ENCODE measurements around the gene GADL1. TPM values are rescaled to one million over a fixed set of nuclear protein-coding genes. Genes with fewer than 3 reads are reported as not detected.

Gene GADL1
- total RNA-seq, 1 donor from 2014 or later = not detected

- H3K27ac Mint-ChIP-seq (ENCODE audit: unreplicated experiment) = no peak overlapping the region
- H3K4me3 Mint-ChIP-seq (ENCODE audit: unreplicated experiment) = no peak overlapping the region
- TF ChIP-seq CTCF (IDR thresholded peaks at IDR 0.05; ENCODE audit: partially characterized antibody, unreplicated experiment) = no peak
- no peaks in the 10 kb centered on the region for H3K36me3 Mint-ChIP-seq (ENCODE audit: unreplicated experiment)
- peaks cover 2% of the 10 kb centered on the region for H3K4me1 Mint-ChIP-seq (ENCODE audit: low read depth, unreplicated experiment)
- H3K9me3 Mint-ChIP-seq (ENCODE audit: unreplicated experiment) = no peaks in the 10 kb centered on the region
- DNase-seq = no peak
- H3K27me3 Mint-ChIP-seq (ENCODE audit: unreplicated experiment) = peaks cover 3% of the 10 kb centered on the region
Measured at GRCh38 chr3:30700702-30701321, 193.6 kb downstream of the GADL1 start.

GRCh38 chr3:30699927-30700326 is 194.5 kb downstream of the GADL1 start:
- peaks cover 3% of the 10 kb centered on the region for H3K27me3 Mint-ChIP-seq (ENCODE audit: unreplicated experiment)

GRCh38 chr3:30698549-30698948 is 195.9 kb downstream of the GADL1 start:
- Mint-ChIP-seq H3K27me3 (ENCODE audit: unreplicated experiment) (peaks cover 3% of the 10 kb centered on the region), H3K27ac (ENCODE audit: unreplicated experiment) (no peak overlapping the region)

More at GRCh38 chr3:30699927-30700326, 194.5 kb downstream of the GADL1 start:
- Mint-ChIP-seq H3K36me3 (ENCODE audit: unreplicated experiment) (no peaks in the 10 kb centered on the region), H3K9me3 (ENCODE audit: unreplicated experiment) (peaks cover 2% of the 10 kb centered on the region), H3K27ac (ENCODE audit: unreplicated experiment) (no peak overlapping the region), H3K4me1 (ENCODE audit: low read depth, unreplicated experiment) (peaks cover 2% of the 10 kb centered on the region), H3K4me3 (ENCODE audit: unreplicated experiment) (no peak overlapping the region)
- no peak for TF ChIP-seq CTCF (IDR thresholded peaks at IDR 0.05; ENCODE audit: partially characterized antibody, unreplicated experiment)
- DNase-seq = no peak

GRCh38 chr3:30696896-30697295 is 197.6 kb downstream of the GADL1 start:
- no peak for DNase-seq
- Mint-ChIP-seq H3K9me3 (ENCODE audit: unreplicated experiment) (peaks cover 2% of the 10 kb centered on the region), H3K4me3 (ENCODE audit: unreplicated experiment) (no peak overlapping the region), H3K4me1 (ENCODE audit: low read depth, unreplicated experiment) (peaks cover 10% of the 10 kb centered on the region), H3K36me3 (ENCODE audit: unreplicated experiment) (no peaks in the 10 kb centered on the region), H3K27ac (ENCODE audit: unreplicated experiment) (no peak overlapping the region), H3K27me3 (ENCODE audit: unreplicated experiment) (no peaks in the 10 kb centered on the region)
- TF ChIP-seq CTCF (IDR thresholded peaks at IDR 0.05; ENCODE audit: partially characterized antibody, unreplicated experiment) = no peak

More at GRCh38 chr3:30698549-30698948, 195.9 kb downstream of the GADL1 start:
- no peak for DNase-seq
- no peak for TF ChIP-seq CTCF (IDR thresholded peaks at IDR 0.05; ENCODE audit: partially characterized antibody, unreplicated experiment)
- H3K4me3 Mint-ChIP-seq (ENCODE audit: unreplicated experiment) = no peak overlapping the region
- no peaks in the 10 kb centered on the region for H3K36me3 Mint-ChIP-seq (ENCODE audit: unreplicated experiment)
- peaks cover 6% of the 10 kb centered on the region for H3K4me1 Mint-ChIP-seq (ENCODE audit: low read depth, unreplicated experiment)
- H3K9me3 Mint-ChIP-seq (ENCODE audit: unreplicated experiment) = peaks cover 2% of the 10 kb centered on the region

GRCh38 chr3:30696403-30696819 is 198.1 kb downstream of the GADL1 start:
- Mint-ChIP-seq H3K27me3 (ENCODE audit: unreplicated experiment) (no peaks in the 10 kb centered on the region), H3K4me3 (ENCODE audit: unreplicated experiment) (no peak overlapping the region), H3K4me1 (ENCODE audit: low read depth, unreplicated experiment) (peaks cover 10% of the 10 kb centered on the region), H3K36me3 (ENCODE audit: unreplicated experiment) (no peaks in the 10 kb centered on the region), H3K27ac (ENCODE audit: unreplicated experiment) (no peak overlapping the region), H3K9me3 (ENCODE audit: unreplicated experiment) (peaks cover 2% of the 10 kb centered on the region)
- no peak for DNase-seq
- TF ChIP-seq CTCF (IDR thresholded peaks at IDR 0.05; ENCODE audit: partially characterized antibody, unreplicated experiment) = no peak
